KG1 (cell line): ENCODE results near the gene ZBED1.
"Not testable (repeated sequence)": the region's sequence is repeated elsewhere in the genome, so short reads cannot be mapped to it uniquely, and the experiment has no call there.

Experiments used
- DNase-seq: peaks from one replicate; lab custom pipeline; 2025; lab: John Stamatoyannopoulos, UW

ZBED1 gene

DNA sequence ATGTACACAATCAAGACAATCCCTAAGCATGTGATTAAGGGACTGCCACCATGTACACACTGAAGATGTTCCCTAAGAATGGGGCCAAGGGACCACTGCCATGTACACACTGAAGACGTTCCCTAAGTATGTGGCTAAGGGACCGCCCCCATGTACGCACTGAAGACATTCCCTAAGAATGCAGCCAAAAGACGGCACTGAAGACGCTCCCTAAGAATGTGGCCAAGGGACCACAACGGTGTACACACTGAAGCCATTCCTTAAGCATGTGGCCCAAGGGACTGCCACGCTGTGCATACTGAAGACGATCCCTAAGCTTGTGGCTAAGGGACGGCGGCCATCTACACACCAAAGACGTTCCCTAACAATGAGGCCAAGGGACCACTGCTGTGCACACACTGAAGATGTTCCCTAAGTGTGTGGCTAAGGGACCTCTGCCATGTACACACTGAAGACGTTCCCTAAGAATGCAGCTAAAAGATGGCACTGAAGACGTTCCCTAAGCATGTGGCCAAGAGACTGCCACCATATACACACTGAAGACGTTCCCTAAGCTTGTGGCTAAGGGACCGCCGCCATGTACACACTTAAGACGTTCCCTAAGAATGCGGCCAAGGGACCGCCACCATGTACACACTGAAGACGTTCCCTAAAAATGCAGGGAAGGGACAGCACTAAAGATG is 26.4 kb downstream of the ZBED1 start:
- DNase-seq = no peak

- not testable (repeated sequence) for DNase-seq
These were observed 27.7 kb downstream of the ZBED1 start for GRCh38 chrX:2473064-2473463.

- no peak for DNase-seq
These were observed 29.1 kb downstream of the ZBED1 start for GRCh38 chrX:2471641-2472040.

GRCh38 chrX:2471126-2471525 is 29.6 kb downstream of the ZBED1 start:
- DNase-seq = not testable (repeated sequence)

GRCh38 chrX:2469852-2470251 is 30.9 kb downstream of the ZBED1 start:
- DNase-seq = not testable (repeated sequence)

GRCh38 chrX:2469196-2469685 is 31.5 kb downstream of the ZBED1 start:
- no peak for DNase-seq

- no peak for DNase-seq
These were observed 32.2 kb downstream of the ZBED1 start for GRCh38 chrX:2468261-2469195.

- DNase-seq = no peak
These were observed 33.7 kb downstream of the ZBED1 start for GRCh38 chrX:2466876-2467656.

- DNase-seq = no peak
These were observed 36.1 kb downstream of the ZBED1 start for GRCh38 chrX:2464677-2465166.

- DNase-seq = no peak
These were observed 36.7 kb downstream of the ZBED1 start for GRCh38 chrX:2463973-2464676.

DNA sequence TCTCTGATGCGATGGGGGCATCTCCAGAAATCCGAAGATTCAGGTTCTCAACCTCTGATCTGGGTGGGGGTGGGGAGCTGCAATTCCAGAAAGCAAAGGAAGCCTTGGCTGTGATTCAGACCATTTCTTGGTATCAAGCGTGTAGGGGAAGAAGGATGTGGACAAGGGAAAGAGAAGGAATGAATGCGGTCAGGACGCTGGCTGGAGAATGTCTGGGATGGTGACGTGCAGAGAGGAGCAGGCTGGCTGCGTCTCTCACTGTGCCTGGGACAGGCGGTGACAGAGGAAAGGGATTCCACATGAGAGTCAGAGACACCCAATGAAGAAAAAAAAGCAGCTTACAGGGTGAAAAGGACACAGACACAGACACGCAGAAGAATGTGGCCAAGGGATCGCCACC is 37.3 kb downstream of the ZBED1 start:
- DNase-seq = not testable (repeated sequence)

GRCh38 chrX:2462780-2463179 is 38.0 kb downstream of the ZBED1 start:
- DNase-seq = no peak

- DNase-seq = no peak
These were observed 38.7 kb downstream of the ZBED1 start for GRCh38 chrX:2462074-2462473.

DNA sequence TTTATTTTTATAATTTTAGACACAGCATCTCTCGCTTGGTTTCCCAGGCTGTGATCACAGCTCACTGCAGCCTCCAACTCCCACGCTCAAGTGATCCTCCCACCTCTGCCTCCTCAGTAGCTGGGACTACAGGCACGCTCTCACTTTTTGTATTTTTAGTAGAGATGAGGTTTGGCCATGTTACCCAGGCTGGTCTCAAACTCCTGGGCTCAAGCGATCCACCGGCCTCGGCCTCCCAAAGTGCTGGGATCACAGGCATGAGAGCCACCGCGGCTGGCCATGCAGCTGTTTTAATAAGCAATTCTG is 39.1 kb downstream of the ZBED1 start:
- no peak for DNase-seq

DNA sequence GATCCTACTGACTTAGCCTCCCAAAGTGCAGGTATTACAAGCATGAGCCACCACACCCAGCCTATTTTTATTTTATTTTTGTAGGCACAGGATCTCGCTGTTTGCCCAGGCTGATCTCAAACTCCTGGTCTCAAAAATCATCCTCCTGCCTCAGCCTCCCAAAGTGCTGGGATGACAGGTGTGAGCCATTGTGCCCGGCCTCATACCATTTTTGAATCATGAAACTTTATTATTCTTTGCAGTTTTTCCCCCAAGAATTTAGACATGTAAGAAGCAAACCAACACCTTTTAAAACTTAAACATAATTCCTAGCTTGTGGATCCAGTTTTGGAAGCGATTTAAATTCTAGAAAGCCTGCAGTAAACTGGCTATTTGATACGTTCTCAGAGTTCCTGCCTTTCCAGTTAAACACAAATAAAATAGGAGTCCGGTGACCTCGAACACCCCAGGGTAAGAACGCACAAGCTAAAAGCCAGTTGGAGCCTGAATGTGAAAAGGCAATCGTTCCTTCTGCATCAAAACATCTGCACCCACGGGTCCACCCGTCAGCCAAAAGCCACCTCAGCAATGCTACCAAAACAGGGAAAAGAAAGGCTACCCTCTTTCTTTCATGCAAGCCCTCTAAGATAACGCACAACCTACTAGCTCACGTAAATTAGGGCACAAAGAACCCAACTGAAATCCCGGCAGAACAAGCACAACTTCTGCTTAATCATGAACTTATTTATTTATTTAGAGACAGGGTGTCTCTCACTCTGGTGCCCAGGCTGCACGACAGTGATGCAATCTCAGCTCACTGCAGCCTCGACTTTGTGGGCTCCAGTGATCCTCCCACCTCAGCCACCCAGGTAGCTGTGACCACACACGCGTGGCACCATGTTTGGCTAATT is 39.7 kb downstream of the ZBED1 start:
- DNase-seq = not testable (repeated sequence)

GRCh38 chrX:2460048-2460447 is 40.7 kb downstream of the ZBED1 start:
- DNase-seq = not testable (repeated sequence)

DNA sequence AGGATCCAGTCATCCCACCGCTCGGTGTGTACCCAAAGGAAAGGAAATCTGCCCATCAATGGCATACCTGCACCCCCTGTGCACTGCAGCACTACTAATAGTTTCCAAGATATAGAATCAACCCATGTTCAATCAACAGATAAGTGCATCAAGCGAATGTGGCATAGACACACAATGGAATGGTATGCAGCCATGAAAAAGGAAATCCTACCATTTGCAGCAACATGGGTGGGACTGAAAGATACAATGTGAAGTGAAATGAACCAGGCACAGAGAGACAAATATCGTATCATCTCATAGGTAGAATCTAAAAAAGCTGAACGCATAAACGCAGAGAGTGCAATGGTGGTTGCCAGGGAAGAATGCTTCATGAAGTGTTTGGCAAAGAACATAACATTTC is 42.5 kb downstream of the ZBED1 start:
- DNase-seq = no peak

- no peak for DNase-seq
These were observed 43.3 kb downstream of the ZBED1 start for GRCh38 chrX:2457289-2458133.

DNA sequence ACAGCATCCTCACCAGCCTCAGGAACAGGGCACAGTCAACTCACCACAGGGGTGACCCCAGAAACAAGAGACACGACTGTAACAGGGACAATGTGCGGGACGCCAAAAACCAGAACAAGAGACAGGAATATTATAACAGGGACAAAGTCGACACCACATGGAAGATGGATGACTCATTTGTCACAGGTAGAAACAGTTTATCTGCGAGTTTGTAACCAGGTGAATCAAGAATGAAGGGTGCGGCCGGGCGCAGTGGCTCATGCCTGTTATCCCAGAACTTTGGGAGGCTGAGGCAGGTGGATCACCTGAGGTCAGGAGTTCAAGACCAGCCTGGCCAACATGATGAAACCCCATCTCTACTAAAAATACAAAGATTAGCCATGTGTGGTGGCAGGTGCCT is 44.7 kb downstream of the ZBED1 start:
- DNase-seq = not testable (repeated sequence)

DNA sequence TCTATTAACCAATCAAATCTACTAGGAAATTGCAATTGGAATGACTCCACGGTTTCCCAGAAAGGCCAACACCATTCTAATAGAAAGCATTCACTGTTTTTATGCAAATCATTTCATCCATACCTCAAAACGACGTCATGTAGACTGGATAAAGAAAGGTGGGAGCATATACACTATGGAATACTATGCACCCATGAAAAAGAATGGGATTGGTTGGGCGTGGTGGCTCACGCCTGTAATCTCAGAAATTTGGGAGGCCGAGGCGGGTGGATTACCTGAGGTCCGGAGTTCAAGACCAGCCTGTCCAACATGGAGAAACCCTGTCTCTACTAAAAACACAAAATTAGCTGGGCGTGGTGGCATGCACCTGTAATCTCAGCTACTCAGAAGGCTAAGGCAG is 46.2 kb downstream of the ZBED1 start:
- not testable (repeated sequence) for DNase-seq
